Activated T-helper 1 cell treated with anti-CD3 and anti-CD28 coated beads, Interleukin-12 subunit alpha, Interleukin-12 subunit beta, Interleukin-2, Interleukin-4 antibody, amounts not matched to agents 30 ng/mL and 10 ng/mL and 1 ng/mL, durations not matched to agents 14 hours and 24 hours and 36 hours (primary cell): ENCODE results near the gene ASAP2. TPM values are rescaled to one million over a fixed set of nuclear protein-coding genes. Genes with fewer than 3 reads are reported as not detected.

ENCODE experiments used
- DNase-seq: peaks from one replicate; pipeline ENCODE4 v3.0.0; 2021; ENCODE audit warnings: low spot score
- H3K27ac Mint-ChIP-seq: one replicate; pipeline ENCODE4 v1.8.0; 2021; ENCODE audit warnings: mild to moderate bottlenecking, mixed read lengths
- H3K27me3 Mint-ChIP-seq: one replicate; pipeline ENCODE4 v1.8.0; 2022; ENCODE audit warnings: mild to moderate bottlenecking, moderate library complexity, mixed read lengths; ENCODE audit not compliant: insufficient read depth
- H3K36me3 Mint-ChIP-seq: one replicate; pipeline ENCODE4 v1.8.0; 2021; ENCODE audit warnings: low read depth, mixed read lengths
- H3K4me1 Mint-ChIP-seq: one replicate; pipeline ENCODE4 v1.8.0; 2021; ENCODE audit warnings: low read depth, mixed read lengths
- H3K4me3 Mint-ChIP-seq: one replicate; pipeline ENCODE4 v1.8.0; 2021; ENCODE audit warnings: mild to moderate bottlenecking, moderate library complexity, mixed read lengths
- H3K9me3 Mint-ChIP-seq: one replicate; pipeline ENCODE4 v1.8.0; 2021; ENCODE audit warnings: mixed read lengths
- intact Hi-C: fragments of 100-400 bp; cut with micrococcal nuclease; formaldehyde crosslinking; loops from one replicate; pipeline ENCODE4 v1.15.1; 2024
- total RNA-seq: library from RNA; stranded (reverse); gene quantifications from 2 replicates; pipeline ENCODE4 v1.2.3, GENCODE V29; 2022

ASAP2 gene
- total RNA-seq, 1 donor from 2014 or later = 0.34 TPM

GRCh38 chr2:9299161-9300100 lies 92.8 kb downstream of the ASAP2 start:
- Mint-ChIP-seq H3K9me3 (no peaks in the 10 kb centered on the region), H3K27ac (no peak overlapping the region), H3K4me1 (no peaks in the 10 kb centered on the region), H3K36me3 (no peaks in the 10 kb centered on the region), H3K4me3 (no peak overlapping the region), H3K27me3 (no peaks in the 10 kb centered on the region)
- DNase-seq = no peak
- intact Hi-C loops = no loop called here

GRCh38 chr2:9300214-9300613 lies 93.6 kb downstream of the ASAP2 start:
- intact Hi-C loops = no loop called here
- H3K4me3 Mint-ChIP-seq = no peak overlapping the region
- H3K9me3 Mint-ChIP-seq = no peaks in the 10 kb centered on the region
- H3K27me3 Mint-ChIP-seq = no peaks in the 10 kb centered on the region
- H3K27ac Mint-ChIP-seq = no peak overlapping the region
- no peaks in the 10 kb centered on the region for H3K4me1 Mint-ChIP-seq
- no peaks in the 10 kb centered on the region for H3K36me3 Mint-ChIP-seq
- DNase-seq = no peak

- H3K4me1 Mint-ChIP-seq = no peaks in the 10 kb centered on the region
- H3K9me3 Mint-ChIP-seq = no peaks in the 10 kb centered on the region
Observed at GRCh38 chr2:9300829-9301453, 94.3 kb downstream of the ASAP2 start.

GRCh38 chr2:9302755-9303154 lies 96.1 kb downstream of the ASAP2 start:
- DNase-seq = no peak
- Mint-ChIP-seq H3K4me1 (no peaks in the 10 kb centered on the region), H3K27ac (no peak overlapping the region), H3K9me3 (no peaks in the 10 kb centered on the region), H3K4me3 (no peak overlapping the region), H3K27me3 (no peaks in the 10 kb centered on the region), H3K36me3 (no peaks in the 10 kb centered on the region)
- intact Hi-C loops = no loop called here

More at GRCh38 chr2:9300829-9301453, 94.3 kb downstream of the ASAP2 start:
- Mint-ChIP-seq H3K36me3 (no peaks in the 10 kb centered on the region), H3K27me3 (no peaks in the 10 kb centered on the region), H3K4me3 (no peak overlapping the region), H3K27ac (no peak overlapping the region)
- intact Hi-C loops = no loop called here
- DNase-seq = no peak

GRCh38 chr2:9303528-9304225 lies 97.1 kb downstream of the ASAP2 start:
- Mint-ChIP-seq H3K36me3 (no peaks in the 10 kb centered on the region), H3K27ac (no peak overlapping the region), H3K4me3 (no peak overlapping the region), H3K4me1 (no peaks in the 10 kb centered on the region), H3K9me3 (no peaks in the 10 kb centered on the region), H3K27me3 (no peaks in the 10 kb centered on the region)
- intact Hi-C loops = no loop called here
- DNase-seq = no peak

- Mint-ChIP-seq H3K9me3 (no peaks in the 10 kb centered on the region), H3K27ac (no peak overlapping the region), H3K27me3 (peaks cover 3% of the 10 kb centered on the region), H3K36me3 (no peaks in the 10 kb centered on the region), H3K4me3 (no peak overlapping the region), H3K4me1 (peaks cover 7% of the 10 kb centered on the region)
- no peak for DNase-seq
- intact Hi-C loops = no loop called here
Observed at GRCh38 chr2:9306911-9307310, 100.3 kb downstream of the ASAP2 start.

GRCh38 chr2:9307535-9307934 lies 100.9 kb downstream of the ASAP2 start:
- intact Hi-C loops = no loop called here
- no peak overlapping the region for H3K4me3 Mint-ChIP-seq
- H3K27me3 Mint-ChIP-seq = peaks cover 3% of the 10 kb centered on the region
- no peaks in the 10 kb centered on the region for H3K9me3 Mint-ChIP-seq
- DNase-seq = no peak
- H3K27ac Mint-ChIP-seq = no peak overlapping the region
- no peaks in the 10 kb centered on the region for H3K36me3 Mint-ChIP-seq
- peaks cover 7% of the 10 kb centered on the region for H3K4me1 Mint-ChIP-seq

GRCh38 chr2:9308186-9308955 lies 101.8 kb downstream of the ASAP2 start:
- Mint-ChIP-seq H3K4me1 (peaks cover 7% of the 10 kb centered on the region), H3K9me3 (no peaks in the 10 kb centered on the region), H3K4me3 (no peak overlapping the region), H3K27ac (no peak overlapping the region), H3K27me3 (peaks cover 3% of the 10 kb centered on the region), H3K36me3 (no peaks in the 10 kb centered on the region)
- no peak for DNase-seq
- intact Hi-C loops = no loop called here

GRCh38 chr2:9309147-9309546 lies 102.5 kb downstream of the ASAP2 start:
- no peak overlapping the region for H3K27ac Mint-ChIP-seq

GRCh38 chr2:9310377-9310776 lies 103.8 kb downstream of the ASAP2 start:
- no peak overlapping the region for H3K27ac Mint-ChIP-seq
- no peaks in the 10 kb centered on the region for H3K36me3 Mint-ChIP-seq
- no peak for DNase-seq
- H3K4me1 Mint-ChIP-seq = peaks cover 7% of the 10 kb centered on the region
- H3K27me3 Mint-ChIP-seq = peaks cover 3% of the 10 kb centered on the region
- intact Hi-C loops = no loop called here
- H3K4me3 Mint-ChIP-seq = no peak overlapping the region
- H3K9me3 Mint-ChIP-seq = no peaks in the 10 kb centered on the region

More at GRCh38 chr2:9309147-9309546, 102.5 kb downstream of the ASAP2 start:
- H3K36me3 Mint-ChIP-seq = no peaks in the 10 kb centered on the region
- H3K9me3 Mint-ChIP-seq = no peaks in the 10 kb centered on the region
- no peak for DNase-seq
- no peak overlapping the region for H3K4me3 Mint-ChIP-seq
- intact Hi-C loops = no loop called here
- H3K27me3 Mint-ChIP-seq = peaks cover 3% of the 10 kb centered on the region
- peaks cover 7% of the 10 kb centered on the region for H3K4me1 Mint-ChIP-seq

GRCh38 chr2:9310798-9311197 lies 104.2 kb downstream of the ASAP2 start:
- H3K9me3 Mint-ChIP-seq = no peaks in the 10 kb centered on the region
- no peak overlapping the region for H3K27ac Mint-ChIP-seq
- H3K36me3 Mint-ChIP-seq = no peaks in the 10 kb centered on the region
- peaks cover 7% of the 10 kb centered on the region for H3K4me1 Mint-ChIP-seq
- DNase-seq = no peak
- peaks cover 3% of the 10 kb centered on the region for H3K27me3 Mint-ChIP-seq
- intact Hi-C loops = no loop called here
- H3K4me3 Mint-ChIP-seq = no peak overlapping the region

- no peaks in the 10 kb centered on the region for H3K36me3 Mint-ChIP-seq
- H3K27ac Mint-ChIP-seq = no peak overlapping the region
- no peak for DNase-seq
- intact Hi-C loops = no loop called here
- H3K4me3 Mint-ChIP-seq = no peak overlapping the region
- H3K4me1 Mint-ChIP-seq = peaks cover 7% of the 10 kb centered on the region
- H3K27me3 Mint-ChIP-seq = peaks cover 3% of the 10 kb centered on the region
- no peaks in the 10 kb centered on the region for H3K9me3 Mint-ChIP-seq
Observed at GRCh38 chr2:9311488-9311887, 104.9 kb downstream of the ASAP2 start.
